SJSA1 (cell line): ENCODE measurements around the gene RASSF4. TPM values are rescaled to one million over a fixed set of nuclear protein-coding genes. Genes with fewer than 3 reads are reported as not detected.

Experiments used
- DNase-seq, 2 experiments: peaks; one replicate each; pipeline ENCODE4 v3.0.0-alpha.2; 2015 to 2020; ENCODE audit warnings: low spot score in 2 of 2, low read depth in 1 of 2
- H3K27ac ChIP-seq: fragments of 250-450 bp; sonication (Bioruptor Pico); 2 replicates; pipeline ENCODE4 v1.5.1; 2020; ENCODE audit warnings: mild to moderate bottlenecking, moderate library complexity
- H3K27me3 ChIP-seq: fragments of 250-450 bp; sonication (Bioruptor Pico); replicated peaks from 2 replicates; pipeline ENCODE4 v1.5.1; 2020; ENCODE audit warnings: mild to moderate bottlenecking, moderate library complexity
- H3K36me3 ChIP-seq: fragments of 250-450 bp; sonication (Bioruptor Pico); 2 replicates; pipeline ENCODE4 v1.5.1; 2020; ENCODE audit warnings: mild to moderate bottlenecking
- H3K4me1 ChIP-seq: fragments of 250-450 bp; sonication (Bioruptor Pico); replicated peaks from 2 replicates; pipeline ENCODE4 v1.6.1; 2021; ENCODE audit warnings: mild to moderate bottlenecking
- H3K4me3 ChIP-seq: fragments of 250-450 bp; sonication (Bioruptor Pico); 2 replicates; pipeline ENCODE4 v1.5.1; 2020; ENCODE audit warnings: mild to moderate bottlenecking
- H3K9me3 ChIP-seq: fragments of 250-450 bp; sonication (Bioruptor Pico); replicated peaks from 2 replicates; pipeline ENCODE4 v1.5.1; 2020; ENCODE audit warnings: mild to moderate bottlenecking
- total RNA-seq: library from RNA; depleted of rRNA; stranded (reverse); fragments of >200 nt; shearing (Covaris generic); gene quantifications from 2 replicates; pipeline ENCODE4 v1.2.3, GENCODE V29; 2014

The RASSF4 gene
- total RNA-seq, 1 experiment from 2014 or later, result 19.7 TPM

- Histone ChIP-seq H3K9me3 (no peaks in the 10 kb centered on the region), H3K27ac (peak overlapping the region; percentile 48), H3K4me3 (no peak overlapping the region), H3K36me3 (peaks cover 15% of the 10 kb centered on the region), H3K27me3 (no peaks in the 10 kb centered on the region), H3K4me1 (peaks cover 52% of the 10 kb centered on the region)
- DNase-seq, result peak; percentile 41 to 55
Measured at GRCh38 chr10:44966129-44966815, 6.7 kb downstream of the RASSF4 start.

GRCh38 chr10:44966816-44967509 is 7.4 kb downstream of the RASSF4 start:
- H3K4me3 ChIP-seq, result no peak overlapping the region
- H3K27ac ChIP-seq, result peak overlapping the region; percentile 48
- peaks cover 52% of the 10 kb centered on the region for H3K4me1 ChIP-seq
- H3K36me3 ChIP-seq, result peaks cover 22% of the 10 kb centered on the region
- DNase-seq, result no peak
- H3K27me3 ChIP-seq, result no peaks in the 10 kb centered on the region
- no peaks in the 10 kb centered on the region for H3K9me3 ChIP-seq

- peaks cover 53% of the 10 kb centered on the region for H3K4me1 ChIP-seq
- no peaks in the 10 kb centered on the region for H3K27me3 ChIP-seq
- no peaks in the 10 kb centered on the region for H3K9me3 ChIP-seq
- H3K27ac ChIP-seq, result no peak overlapping the region
- H3K4me3 ChIP-seq, result no peak overlapping the region
- H3K36me3 ChIP-seq, result peaks cover 26% of the 10 kb centered on the region
- DNase-seq, result peak in 1 of 2 experiments; percentile 42
Measured at GRCh38 chr10:44967616-44968015, 8.0 kb downstream of the RASSF4 start.

GRCh38 chr10:44968091-44968490 is 8.5 kb downstream of the RASSF4 start:
- no peaks in the 10 kb centered on the region for H3K27me3 ChIP-seq
- no peak for DNase-seq
- H3K27ac ChIP-seq, result no peak overlapping the region
- no peak overlapping the region for H3K4me3 ChIP-seq
- peaks cover 31% of the 10 kb centered on the region for H3K36me3 ChIP-seq
- no peaks in the 10 kb centered on the region for H3K9me3 ChIP-seq
- H3K4me1 ChIP-seq, result peaks cover 54% of the 10 kb centered on the region

GRCh38 chr10:44968500-44969400 is 9.1 kb downstream of the RASSF4 start:
- H3K27ac ChIP-seq, result no peak overlapping the region
- peaks cover 51% of the 10 kb centered on the region for H3K4me1 ChIP-seq
- peaks cover 31% of the 10 kb centered on the region for H3K36me3 ChIP-seq
- H3K27me3 ChIP-seq, result no peaks in the 10 kb centered on the region
- no peaks in the 10 kb centered on the region for H3K9me3 ChIP-seq
- no peak overlapping the region for H3K4me3 ChIP-seq
- DNase-seq, result no peak

GRCh38 chr10:44969854-44970253 is 10.3 kb downstream of the RASSF4 start:
- DNase-seq, result no peak
- no peaks in the 10 kb centered on the region for H3K9me3 ChIP-seq
- H3K27ac ChIP-seq, result no peak overlapping the region
- peaks cover 51% of the 10 kb centered on the region for H3K4me1 ChIP-seq
- no peak overlapping the region for H3K4me3 ChIP-seq
- H3K27me3 ChIP-seq, result no peaks in the 10 kb centered on the region
- H3K36me3 ChIP-seq, result peaks cover 40% of the 10 kb centered on the region

GRCh38 chr10:44970812-44971395 is 11.3 kb downstream of the RASSF4 start:
- Histone ChIP-seq H3K36me3 (peaks cover 43% of the 10 kb centered on the region), H3K4me1 (peaks cover 49% of the 10 kb centered on the region), H3K27ac (no peak overlapping the region), H3K9me3 (no peaks in the 10 kb centered on the region), H3K4me3 (no peak overlapping the region), H3K27me3 (no peaks in the 10 kb centered on the region)
- no peak for DNase-seq

GRCh38 chr10:44971434-44971833 is 11.8 kb downstream of the RASSF4 start:
- Histone ChIP-seq H3K4me3 (no peak overlapping the region), H3K27me3 (no peaks in the 10 kb centered on the region), H3K4me1 (peaks cover 49% of the 10 kb centered on the region), H3K9me3 (no peaks in the 10 kb centered on the region), H3K27ac (no peak overlapping the region), H3K36me3 (peaks cover 45% of the 10 kb centered on the region)
- DNase-seq, result no peak

GRCh38 chr10:44971935-44972757 is 12.5 kb downstream of the RASSF4 start:
- Histone ChIP-seq H3K27ac (no peak overlapping the region), H3K36me3 (peaks cover 52% of the 10 kb centered on the region), H3K9me3 (no peaks in the 10 kb centered on the region), H3K27me3 (no peaks in the 10 kb centered on the region), H3K4me3 (no peak overlapping the region), H3K4me1 (peaks cover 49% of the 10 kb centered on the region)
- no peak for DNase-seq

GRCh38 chr10:44972874-44973306 is 13.3 kb downstream of the RASSF4 start:
- H3K27ac ChIP-seq, result no peak overlapping the region

GRCh38 chr10:44973323-44974081 is 13.9 kb downstream of the RASSF4 start:
- H3K9me3 ChIP-seq, result no peaks in the 10 kb centered on the region
- no peaks in the 10 kb centered on the region for H3K27me3 ChIP-seq
- H3K36me3 ChIP-seq, result peaks cover 60% of the 10 kb centered on the region
- DNase-seq, result no peak
- H3K27ac ChIP-seq, result no peak overlapping the region; the same call in 1 of the 2 replicates
- H3K4me3 ChIP-seq, result no peak overlapping the region
- peaks cover 56% of the 10 kb centered on the region for H3K4me1 ChIP-seq

More at GRCh38 chr10:44972874-44973306, 13.3 kb downstream of the RASSF4 start:
- Histone ChIP-seq H3K27me3 (no peaks in the 10 kb centered on the region), H3K36me3 (peaks cover 60% of the 10 kb centered on the region), H3K9me3 (no peaks in the 10 kb centered on the region), H3K4me3 (no peak overlapping the region), H3K4me1 (peaks cover 50% of the 10 kb centered on the region)
- no peak for DNase-seq

GRCh38 chr10:44974082-44974627 is 14.6 kb downstream of the RASSF4 start:
- DNase-seq, result no peak
- Histone ChIP-seq H3K27ac (peak overlapping the region; percentile 81), H3K4me3 (no peak overlapping the region), H3K4me1 (peaks cover 63% of the 10 kb centered on the region), H3K36me3 (peaks cover 60% of the 10 kb centered on the region), H3K27me3 (no peaks in the 10 kb centered on the region), H3K9me3 (no peaks in the 10 kb centered on the region)
